ENCODE measurements around the gene UBXN6.

DNA sequence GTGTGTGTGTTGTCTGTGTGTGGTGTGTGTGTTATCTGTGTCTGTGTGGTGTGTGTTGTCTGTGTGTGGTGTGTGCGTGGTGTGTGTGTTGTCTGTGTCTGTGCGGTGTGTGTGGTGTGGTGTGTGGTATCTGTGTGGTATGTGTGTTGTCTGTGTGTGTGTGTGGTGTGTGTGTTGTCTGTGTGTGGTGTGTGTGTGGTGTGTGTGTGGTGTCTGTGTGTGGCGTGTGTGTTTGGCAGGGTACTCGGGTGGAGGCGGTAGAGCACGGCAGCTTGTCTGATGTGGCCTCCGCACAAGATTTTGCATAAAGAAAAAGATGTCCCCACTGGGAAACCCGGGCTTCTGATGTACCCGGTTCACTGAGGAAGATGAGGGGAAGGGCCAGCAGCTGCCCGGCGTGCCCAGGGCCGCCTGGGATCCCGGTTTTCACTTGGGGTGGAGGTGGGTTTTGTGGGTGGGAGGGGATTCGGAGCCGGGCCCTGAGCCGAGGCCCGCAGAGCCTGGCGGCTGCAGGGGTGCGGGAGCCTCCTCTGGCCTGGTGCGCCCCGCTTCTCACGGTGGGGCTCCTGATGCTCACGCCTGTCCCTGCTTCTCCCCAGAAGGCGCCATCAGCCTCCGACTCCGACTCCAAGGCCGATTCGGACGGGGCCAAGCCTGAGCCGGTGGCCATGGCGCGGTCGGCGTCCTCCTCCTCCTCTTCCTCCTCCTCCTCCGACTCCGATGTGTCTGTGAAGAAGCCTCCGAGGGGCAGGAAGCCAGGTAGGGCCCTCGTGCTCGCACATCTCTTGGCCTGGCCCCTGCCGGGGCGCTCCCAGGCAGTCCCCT lies 35.7 kb upstream of the UBXN6 start:
- TF ChIP-seq, protein P1, sequence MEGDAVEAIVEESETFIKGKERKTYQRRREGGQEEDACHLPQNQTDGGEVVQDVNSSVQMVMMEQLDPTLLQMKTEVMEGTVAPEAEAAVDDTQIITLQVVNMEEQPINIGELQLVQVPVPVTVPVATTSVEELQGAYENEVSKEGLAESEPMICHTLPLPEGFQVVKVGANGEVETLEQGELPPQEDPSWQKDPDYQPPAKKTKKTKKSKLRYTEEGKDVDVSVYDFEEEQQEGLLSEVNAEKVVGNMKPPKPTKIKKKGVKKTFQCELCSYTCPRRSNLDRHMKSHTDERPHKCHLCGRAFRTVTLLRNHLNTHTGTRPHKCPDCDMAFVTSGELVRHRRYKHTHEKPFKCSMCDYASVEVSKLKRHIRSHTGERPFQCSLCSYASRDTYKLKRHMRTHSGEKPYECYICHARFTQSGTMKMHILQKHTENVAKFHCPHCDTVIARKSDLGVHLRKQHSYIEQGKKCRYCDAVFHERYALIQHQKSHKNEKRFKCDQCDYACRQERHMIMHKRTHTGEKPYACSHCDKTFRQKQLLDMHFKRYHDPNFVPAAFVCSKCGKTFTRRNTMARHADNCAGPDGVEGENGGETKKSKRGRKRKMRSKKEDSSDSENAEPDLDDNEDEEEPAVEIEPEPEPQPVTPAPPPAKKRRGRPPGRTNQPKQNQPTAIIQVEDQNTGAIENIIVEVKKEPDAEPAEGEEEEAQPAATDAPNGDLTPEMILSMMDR (IDR thresholded peaks at IDR 0.05) = no peak
- no peak for TF ChIP-seq POLR2A (IDR thresholded peaks at IDR 0.05)

Measured in vagina (tissue), 2 donors.